Measurements from ENCODE around the gene OR11A1.

- no peak for TF ChIP-seq CTCF (IDR thresholded peaks at IDR 0.05; ENCODE audit: low read depth, low read length)
- no peak for TF ChIP-seq EZH2phosphoT487 (IDR thresholded peaks at IDR 0.05; ENCODE audit: low read depth)
Observed at GRCh38 chr6:29502181-29502580, 45.3 kb upstream of the OR11A1 start.

All from OCI-LY3 (cell line).